CD4-positive, alpha-beta T cell treated with Interleukin-4 for 4 hours (primary cell): ENCODE results near the gene SEC61G.
A peak's percentile ranks its signal among the peaks of the same experiment; 100 is the strongest.

ENCODE experiments used
- DNase-seq: peaks from one replicate; pipeline ENCODE4 v3.0.0-alpha.2; 2020

Gene SEC61G

DNA sequence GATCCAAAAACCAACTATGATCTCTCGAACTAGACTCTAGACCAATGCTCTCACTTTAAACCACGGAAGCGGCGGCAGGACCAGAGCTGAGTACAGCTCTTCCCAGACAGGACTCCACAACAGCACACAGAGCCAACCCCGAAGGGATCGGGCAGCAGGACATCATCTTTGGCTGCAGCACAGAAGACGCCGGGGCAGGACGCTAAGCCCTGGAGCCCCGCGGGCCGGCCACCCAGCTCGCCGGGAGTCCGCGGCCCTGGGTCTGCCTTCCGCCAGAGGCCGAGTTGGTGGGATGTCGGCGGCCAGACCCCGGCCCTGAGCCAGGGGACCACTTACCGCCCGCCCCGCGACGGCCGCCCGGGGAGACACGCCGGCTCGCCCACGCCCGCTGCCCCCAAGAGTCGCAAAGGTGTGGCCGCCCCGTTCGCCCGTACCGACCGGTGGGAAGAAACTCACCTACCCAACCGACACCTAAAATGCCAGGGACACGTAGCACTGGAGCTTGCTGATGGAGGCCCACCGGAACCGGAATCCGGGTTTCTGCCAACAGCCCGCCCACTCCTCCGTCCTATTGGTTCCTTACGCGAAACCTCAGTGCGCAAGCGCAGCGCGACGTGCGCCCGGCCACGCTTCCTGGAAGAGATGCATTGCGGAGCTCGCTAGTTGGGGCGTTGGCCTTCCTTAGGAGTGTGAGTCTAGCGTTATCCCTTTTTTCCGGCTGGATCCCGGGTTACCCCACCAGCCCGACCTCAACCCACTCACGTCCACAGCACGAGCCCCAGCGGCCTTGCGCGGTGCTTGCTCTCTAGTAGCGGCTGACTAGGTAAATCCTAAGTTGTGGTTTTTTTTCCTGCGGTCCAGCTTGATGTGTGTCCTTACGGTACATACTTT is at the start of gene SEC61G:
SEC61G (minus strand) TSS at position 510 of the 891 bp plus-strand sequence. CDS start 1,623 bp downstream, outside the sequence.
- DNase-seq = peak; percentile 96

DNA sequence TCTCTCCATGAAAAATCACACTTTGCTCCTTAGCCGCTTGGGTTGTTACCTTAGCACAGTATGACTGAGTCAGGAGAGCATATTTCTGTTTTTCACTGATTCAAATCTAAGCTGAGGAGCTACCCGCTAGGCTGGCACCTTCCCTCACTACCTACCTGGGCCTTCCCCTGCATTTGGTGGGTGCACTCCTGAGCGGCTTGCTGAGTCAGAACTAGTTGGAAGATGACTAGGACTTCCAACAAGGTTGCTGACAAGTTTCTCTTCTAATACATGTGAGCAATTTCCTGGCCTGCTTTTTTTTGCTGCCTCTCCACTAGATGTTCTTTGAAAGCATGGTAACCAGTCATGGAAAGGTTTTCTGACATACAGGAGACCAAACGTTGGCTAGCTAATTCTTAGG is 43.8 kb upstream of the SEC61G start:
- no peak for DNase-seq

DNA sequence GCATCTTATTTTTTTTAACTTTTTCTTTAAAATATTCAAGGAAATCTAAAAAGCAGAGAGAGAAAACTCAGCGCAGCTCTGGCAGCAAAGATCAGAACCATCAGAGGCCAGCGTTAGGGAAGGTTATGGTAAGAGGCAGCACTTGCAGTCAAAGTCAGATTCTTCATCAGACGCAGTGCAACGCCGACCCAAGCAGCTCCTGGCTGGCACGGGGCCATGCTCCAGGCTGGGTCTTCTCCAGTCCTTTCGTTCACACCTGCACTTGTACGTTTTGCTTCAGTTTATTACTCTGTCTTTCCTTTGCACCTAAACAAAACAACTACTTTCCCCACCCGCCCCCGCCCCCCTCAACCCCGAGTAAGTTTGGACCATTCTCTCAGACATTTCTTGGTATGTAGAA is 43.1 kb upstream of the SEC61G start:
- no peak for DNase-seq

DNA sequence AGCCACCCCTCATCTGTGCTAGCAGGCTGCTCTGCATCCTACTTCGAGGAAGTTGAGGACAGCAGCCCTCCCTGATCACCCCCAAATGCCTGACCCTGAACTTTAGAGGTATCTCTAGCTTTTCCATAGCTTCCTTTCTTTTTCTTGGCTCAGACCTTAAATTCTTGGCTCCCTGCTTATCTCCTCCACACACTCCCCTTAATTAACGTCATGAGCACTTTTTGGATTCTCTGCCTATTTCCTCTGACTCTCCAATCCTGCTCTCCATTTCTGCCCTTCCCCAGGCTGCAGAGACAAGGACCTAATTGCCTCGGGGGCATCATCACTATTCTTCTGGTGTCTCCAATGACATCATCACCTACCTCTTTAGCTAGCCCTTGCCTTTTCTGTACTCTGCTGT is 40.8 kb upstream of the SEC61G start:
- DNase-seq = no peak

DNA sequence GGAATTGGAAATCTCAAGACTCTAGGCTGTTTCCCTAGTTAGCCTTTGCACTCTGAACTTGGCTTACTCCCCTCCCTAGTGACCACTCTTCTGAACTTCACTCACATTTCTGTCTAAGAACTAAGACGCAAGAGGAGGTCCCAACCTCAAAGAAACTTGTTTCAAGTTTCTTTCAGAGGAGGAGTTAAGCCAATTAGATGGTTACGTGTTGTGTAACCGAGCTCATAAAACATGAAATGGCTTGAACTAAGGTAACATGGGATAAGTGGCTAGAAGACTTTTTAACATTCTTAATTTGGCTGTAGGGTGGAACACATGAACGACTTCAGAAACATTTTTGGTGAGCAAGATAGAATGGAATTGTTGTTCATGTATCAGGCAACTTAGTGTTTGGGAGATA is 39.5 kb upstream of the SEC61G start:
- no peak for DNase-seq

DNA sequence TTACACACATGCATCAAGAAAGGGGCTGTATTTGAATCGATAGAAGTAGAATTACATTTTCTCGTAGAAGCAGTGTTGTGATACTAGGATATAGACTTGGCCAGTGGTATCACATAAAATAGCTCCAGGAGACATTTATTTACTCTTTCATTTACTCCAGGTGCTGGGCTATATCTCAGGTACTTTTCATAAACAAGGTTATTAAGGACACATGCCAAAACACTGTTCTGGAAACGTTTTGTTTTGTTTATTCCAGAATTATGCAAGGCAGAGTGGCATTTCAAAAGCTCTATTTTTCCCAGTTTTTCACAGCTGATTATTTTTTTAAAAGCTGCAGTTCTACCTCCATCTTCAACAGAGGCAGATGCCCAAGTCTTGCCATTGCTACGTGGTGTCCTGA is 37.8 kb upstream of the SEC61G start:
- no peak for DNase-seq

DNA sequence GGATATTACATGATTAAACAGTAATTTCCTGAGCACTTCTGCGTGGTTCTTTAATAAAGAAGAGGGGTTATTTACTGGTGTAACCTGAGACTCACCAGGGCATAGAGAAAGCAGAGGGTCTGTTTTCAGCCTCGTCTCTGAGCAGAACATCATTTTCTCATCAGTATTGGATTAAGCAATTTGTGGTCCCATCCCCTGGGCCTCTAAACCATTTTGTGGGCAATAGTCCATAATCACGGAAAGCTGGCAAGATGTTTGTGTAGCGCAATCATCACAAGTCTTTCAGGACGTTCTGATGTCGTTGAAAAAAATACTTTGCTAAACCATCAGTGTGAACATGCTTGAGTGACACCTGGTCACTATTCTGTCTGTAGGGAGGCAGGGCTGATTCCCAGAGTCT is 37.1 kb upstream of the SEC61G start:
- DNase-seq = no peak

DNA sequence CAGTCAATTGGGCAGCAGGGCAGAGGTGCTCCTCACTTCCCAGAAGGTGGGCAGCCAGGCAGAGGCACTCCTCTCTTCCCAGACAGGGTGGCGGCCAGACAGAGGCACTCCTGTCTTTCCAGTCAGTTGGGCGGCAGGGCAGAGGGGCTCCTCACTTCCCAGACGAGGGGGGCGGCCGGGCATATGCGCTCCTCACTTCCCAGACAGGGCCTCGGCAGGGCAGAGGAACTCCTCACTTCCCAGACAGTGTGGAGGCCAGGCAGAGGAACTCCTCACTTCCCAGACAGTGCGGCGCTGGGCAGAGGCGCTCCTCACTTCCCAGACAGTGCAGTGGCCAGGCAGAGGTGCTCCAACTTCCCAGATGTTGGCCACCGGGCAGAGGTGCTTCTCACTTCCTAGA is 33.4 kb upstream of the SEC61G start:
- no peak for DNase-seq

DNA sequence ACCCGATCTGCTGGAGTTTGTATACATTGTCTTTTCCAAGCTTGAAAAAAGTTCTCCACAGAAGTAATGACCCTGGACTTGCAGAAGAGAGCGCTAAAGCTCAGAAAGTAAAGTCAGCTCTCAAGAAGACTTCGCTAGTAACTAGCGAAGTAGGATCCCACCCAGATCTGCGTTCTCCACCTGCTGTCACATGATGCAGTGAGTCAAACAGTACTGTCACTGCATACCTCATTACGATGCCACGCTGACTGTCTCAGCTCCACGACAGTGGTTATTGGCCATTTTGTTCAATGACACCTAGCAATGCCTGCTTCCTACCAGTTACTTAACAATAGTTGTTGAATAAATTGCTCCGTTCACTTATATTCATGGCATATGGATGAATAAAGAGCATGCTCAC is 29.7 kb upstream of the SEC61G start:
- no peak for DNase-seq

DNA sequence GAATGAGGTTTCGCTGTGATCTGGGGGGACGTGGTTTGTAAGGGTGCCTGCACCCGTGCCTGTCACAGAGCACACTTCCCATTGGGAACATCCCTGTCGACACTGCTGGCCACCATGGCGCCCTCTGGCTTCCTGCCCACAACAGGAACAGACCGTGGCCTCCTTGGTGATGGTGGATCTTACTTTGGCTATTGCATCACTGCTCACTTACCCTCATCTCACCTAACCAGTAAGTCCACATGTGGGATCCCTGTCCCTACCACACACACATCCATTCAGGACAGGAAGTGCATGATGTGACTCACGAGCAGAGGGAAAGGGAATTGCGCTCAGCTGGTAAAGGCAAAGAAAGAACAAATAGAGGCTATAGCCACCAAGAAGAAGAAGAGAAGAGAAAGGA is 26.2 kb upstream of the SEC61G start:
- DNase-seq = no peak

DNA sequence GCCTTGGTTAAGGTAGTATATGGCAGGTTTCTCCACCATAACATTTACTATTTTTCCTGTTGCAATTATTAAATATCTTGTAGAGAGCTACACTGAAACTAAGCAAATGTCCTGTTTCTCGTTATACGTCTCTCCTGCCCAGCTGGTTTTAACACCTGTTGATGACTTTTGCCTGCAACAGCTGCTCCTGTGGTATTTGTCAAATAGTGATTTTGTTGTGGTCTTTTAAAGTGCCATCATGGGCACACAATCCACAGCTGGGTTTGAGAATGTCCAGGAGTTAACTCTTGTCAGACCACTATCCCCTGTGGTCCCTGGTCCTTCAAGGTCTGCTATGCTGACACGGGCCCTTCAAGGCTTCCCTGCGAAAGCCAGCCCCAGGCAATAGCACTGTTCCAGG is 24.9 kb upstream of the SEC61G start:
- DNase-seq = no peak

DNA sequence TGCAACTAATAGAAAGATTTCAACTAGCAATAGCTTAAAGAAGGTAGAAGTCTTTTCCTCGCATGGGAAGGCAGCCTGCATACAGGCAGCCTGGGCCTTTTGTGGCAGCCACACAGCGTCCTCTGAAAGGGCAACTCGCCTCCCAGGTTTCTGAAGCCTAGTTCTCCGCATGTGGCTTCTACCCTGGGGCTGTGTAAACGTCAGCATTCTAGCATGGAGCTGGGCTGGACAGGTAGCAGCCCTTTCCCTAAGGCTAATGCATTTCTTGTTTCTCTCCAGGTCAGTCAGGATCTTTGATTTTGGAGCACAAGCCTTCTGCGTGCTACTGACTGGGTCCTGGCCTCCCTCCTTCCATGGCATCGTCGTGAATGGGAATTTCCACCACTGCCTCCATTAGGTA is 23.8 kb upstream of the SEC61G start:
- DNase-seq = no peak

DNA sequence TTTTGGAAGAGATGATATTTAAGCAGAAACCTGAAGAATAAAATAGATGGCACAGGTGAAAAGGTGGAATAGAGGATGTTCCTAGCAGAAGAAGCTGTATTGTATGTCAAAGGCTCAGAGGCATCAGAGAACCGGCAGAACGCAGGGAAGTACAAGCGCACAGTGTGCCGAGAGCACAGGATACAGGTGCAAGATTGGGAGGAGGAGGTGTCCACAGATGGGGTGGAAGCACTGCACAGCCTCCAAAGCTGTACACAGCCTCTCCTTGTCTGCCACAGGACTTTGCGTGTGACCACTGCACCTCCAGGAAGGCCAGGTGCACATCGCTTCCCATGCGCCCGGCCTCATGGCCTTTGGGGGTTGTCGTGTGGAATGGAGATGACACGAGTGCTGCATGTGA is 23.3 kb upstream of the SEC61G start:
- DNase-seq = no peak

DNA sequence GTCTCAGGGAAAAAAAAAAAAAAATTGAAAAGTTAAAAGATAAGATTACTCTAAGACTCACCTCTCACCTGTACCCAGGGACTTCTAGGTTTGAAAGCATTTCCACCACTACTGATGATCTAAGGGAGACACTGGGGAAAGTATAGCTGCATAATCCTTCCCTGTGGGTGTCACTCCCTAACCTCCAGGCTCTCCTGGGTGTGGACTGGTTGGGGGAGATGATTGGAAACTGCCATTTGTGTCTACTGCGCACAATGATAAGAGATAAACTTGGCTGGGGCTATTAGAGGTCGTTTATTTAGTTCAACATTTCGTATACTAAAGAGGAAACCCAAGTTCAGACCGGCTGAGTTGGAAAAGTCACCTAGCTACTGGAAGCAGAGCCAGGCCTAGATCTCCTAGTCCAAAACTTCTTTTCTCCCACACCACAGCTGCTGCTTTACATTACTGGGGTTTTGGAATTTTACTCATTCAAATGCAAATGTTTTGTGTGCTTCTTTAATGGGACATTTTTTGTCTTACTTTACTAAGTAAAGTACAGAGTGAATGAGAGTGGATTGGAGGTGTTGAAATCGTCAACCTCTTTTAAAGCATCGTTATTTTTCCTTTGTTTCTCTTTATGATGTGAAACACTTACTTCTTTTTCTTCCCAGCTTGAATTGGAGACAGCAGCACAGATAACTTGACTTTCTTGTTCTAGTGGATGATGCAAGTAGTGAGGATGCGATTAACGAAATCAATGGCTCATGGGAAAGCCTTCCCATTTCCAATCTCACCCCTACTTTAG is 22.3 kb upstream of the SEC61G start:
- no peak for DNase-seq

DNA sequence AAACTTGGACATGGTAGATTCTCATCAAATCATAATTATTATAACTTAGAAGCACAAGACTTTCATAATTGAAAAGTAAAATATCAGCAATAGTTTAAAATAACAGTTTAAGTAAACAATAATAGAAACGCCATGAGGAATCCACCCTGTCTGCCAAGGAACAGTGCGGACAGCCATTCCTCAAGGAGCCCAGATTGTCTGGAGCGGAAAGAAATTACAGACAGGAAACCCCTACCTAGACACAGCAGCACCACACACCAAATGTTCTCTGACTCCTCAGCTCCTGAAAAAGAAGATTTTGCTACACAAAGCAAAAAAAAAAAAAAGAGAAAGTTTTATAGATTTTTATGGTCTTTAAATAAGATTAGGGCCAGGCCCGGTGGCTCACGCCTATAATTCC is 21.5 kb upstream of the SEC61G start:
- no peak for DNase-seq

DNA sequence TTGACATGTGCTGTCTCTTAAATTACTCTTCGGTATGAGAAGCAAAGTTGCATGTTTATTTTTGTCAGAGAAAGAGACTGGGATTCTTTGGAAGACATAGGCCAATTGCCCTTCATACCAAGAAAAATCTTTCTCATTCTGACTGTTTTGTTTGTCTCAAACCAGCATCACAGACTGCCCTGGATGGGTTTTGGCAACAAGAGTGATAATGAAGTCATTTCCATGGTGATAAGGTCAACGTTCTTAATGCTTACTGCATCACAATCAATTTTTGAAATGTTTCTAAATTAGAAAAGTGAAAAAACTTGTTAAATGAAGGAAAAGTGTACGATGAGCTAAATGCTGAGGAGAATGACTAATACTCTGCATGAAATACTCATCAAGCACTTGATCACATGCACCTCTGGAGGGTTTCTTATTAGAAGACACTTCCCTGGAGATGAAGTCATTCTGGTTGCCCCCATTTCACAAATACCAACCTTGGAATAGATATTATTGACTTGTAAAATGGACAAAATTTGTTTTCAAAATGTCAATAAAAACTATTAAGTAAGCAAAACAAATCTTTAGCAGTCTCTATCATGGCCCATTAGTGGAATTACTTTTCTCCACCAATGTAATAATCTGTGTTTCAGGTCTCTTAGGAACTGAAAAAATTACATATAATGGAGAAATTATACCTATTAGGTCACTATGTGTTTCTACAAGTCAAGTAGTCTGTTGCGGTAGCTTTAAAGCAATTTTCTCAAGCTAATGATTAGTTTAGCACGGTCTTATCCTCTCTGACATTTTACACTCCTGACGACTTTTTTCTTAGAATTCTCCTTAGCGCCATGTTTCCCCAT is 19.9 kb upstream of the SEC61G start:
- DNase-seq = no peak

DNA sequence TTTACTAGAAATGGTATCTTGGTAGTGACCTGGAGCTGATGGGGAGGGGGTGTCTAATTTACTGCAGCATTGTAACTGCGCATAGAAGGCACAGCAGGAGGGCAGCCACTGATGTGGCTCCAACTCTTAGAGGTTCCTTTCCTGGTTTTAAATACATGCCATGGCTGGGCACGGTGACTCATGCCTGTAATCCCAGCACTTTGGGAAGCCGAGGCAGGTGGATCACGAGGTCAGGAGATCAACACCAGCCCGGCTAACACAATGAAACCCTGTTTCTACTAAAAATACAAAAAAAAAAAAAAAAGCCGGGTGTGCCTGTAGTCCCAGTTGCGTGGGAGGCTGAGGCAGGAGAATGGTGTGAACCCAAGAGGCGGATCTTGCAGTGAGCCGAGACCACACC is 19.2 kb upstream of the SEC61G start:
- no peak for DNase-seq

DNA sequence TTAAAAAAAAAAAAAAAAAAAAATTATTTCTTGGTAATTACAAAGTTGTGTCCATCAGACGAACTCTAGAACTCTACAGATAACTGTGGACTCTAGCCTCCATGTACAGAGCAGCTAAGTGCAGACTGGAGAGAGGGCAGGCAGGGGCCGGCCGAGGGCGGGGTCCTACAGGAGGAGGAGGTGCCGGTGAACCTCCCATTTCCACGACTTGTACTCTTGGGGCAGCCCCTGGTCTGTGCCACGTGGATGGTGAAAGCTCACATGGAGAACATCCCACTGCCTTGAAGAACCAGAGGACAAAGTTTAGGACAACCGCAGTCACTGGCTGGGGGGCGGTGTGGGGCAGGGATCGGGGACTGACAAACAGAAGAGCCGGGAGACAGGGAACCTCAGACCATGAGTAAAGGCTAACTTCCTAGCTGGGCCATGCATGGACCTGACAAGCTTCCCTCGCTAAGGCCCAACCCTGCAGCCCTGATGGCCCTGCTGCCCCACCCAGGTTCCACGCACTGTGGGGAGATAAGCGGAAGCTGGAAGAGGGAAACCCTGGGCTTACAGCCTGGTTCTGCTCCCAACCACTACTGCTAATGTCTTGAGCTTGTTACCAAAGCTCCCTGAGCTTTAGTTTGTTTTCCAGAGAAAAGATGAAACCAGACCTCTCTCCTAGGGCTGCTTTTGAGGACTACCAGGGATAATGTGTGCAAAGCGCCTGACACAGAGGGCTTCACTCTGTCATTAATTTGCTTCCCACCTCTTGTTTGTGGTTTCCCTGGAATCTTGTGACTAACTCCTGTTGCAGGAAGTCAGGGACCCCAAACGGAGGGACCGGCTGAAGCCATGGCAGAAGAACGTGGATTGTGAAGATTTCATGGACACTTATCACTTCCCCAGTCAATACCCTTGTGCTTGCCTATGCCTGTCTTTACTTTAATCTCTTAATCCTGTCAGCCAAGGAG is 16.1 kb upstream of the SEC61G start:
- DNase-seq = no peak

DNA sequence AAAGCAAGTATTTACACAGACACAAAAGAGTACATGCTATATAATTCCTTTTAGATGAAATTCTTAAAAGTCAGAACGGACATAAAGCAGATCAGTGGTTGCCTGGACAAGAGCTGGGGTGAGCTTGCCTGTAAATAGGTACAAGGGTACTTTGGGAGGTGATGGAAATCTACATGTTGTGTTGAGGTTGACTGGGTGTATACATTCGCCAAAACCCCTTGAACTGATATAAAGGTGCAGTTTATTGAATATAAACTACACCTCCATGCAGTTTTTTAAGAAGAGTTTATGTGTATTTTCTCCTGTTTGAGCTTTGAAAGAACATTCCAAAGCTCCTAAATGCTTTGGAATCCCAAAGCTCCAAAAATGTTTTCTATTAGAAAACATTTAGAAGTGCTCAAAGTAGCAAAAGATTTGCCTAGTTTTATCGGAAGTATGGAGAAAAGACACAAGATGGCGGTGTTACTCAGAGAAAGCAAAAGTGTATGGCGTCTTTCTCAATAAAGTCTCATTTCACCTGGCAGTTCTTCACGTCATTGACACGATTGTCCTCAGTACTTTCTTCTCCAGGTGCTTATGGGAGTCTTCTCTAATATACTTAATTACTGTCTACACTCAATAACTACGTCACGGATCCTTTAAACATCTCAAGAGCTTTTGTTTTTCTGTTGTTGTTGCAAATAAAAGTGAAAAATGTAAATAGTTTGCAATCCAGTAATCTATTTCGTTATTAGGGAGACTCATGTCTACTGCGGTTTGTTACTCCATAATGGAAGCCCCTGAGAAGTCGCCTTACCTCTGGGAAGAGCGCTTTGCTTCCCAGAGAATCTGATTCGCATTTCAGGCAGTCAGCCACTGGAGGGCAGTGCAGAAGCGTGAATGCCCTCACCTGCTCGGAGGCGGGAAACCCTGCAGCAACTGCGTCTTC is 14.7 kb upstream of the SEC61G start:
- peak; percentile 71 for DNase-seq

DNA sequence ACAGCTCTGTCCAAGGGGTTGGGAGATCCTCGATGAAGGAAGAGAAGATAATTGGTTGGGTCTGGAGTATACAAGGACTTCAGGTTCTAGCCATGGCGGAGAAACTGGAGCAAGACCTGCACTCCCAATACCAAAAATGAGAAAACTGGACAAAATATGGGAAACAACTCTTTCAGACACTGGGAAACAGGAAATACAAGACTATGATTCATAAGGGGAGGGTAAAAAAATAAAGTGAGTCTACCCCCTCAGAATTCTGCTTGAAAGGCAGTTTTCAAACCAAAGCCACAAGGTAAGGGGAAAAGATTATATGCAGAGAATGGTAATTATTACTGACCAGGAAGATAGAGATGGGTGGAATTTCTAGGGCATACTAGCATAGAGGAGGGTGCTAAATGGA is 10.2 kb upstream of the SEC61G start:
- DNase-seq = no peak

DNA sequence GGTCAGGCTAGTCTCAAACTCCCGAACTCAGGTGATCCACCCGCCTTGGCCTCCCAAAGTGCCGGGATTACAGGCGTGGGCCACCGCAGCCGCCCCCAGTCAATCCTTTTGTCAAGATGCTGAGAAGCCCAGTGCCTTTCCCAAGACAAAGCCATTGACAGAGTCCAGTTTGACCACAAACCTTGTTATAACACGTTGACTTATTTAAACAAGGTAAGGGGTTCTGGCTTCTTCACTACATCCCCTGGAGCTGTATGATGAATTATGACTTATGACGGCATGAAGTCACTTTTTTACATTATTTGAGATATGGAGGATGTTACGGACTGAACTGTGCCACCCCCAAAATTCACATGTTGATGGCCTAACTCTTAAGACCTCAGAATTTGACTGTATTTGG is 5.8 kb upstream of the SEC61G start:
- no peak for DNase-seq
